Measurements from ENCODE around the gene BPIFB3.

GRCh38 chr20:33082546-33082945 lies 28.8 kb downstream of the BPIFB3 start:
- TF ChIP-seq MAX (CRISPR knock-in tag; IDR thresholded peaks at IDR 0.05) (no peak), CTCF (IDR thresholded peaks at IDR 0.05) (no peak), ERG (CRISPR knock-in tag; IDR thresholded peaks at IDR 0.05) (no peak), FOXJ3 (CRISPR knock-in tag; IDR thresholded peaks at IDR 0.05; ENCODE audit: borderline replicate concordance) (no peak), AFF4 (CRISPR knock-in tag; IDR thresholded peaks at IDR 0.05; ENCODE audit: borderline replicate concordance) (no peak), NFATC4 (CRISPR knock-in tag; IDR thresholded peaks at IDR 0.05) (no peak)

Measured in WTC11 (cell line).